Kidney epithelial cell (primary cell): ENCODE data around the gene OR5D13. TPM values are rescaled to one million over a fixed set of nuclear protein-coding genes. Genes with fewer than 3 reads are reported as not detected.

Experiments
- DNase-seq: peaks from one replicate; pipeline ENCODE4 v3.0.0-alpha.2; 2010; ENCODE audit warnings: low read depth
- H3K27me3 ChIP-seq: 2 replicates; pipeline ENCODE4 v1.6.0; 2011; ENCODE audit warnings: low read length; ENCODE audit not compliant: control insufficient read depth, insufficient read depth
- H3K36me3 ChIP-seq: 2 replicates; pipeline ENCODE4 v1.5.1; 2011; ENCODE audit warnings: low read length; ENCODE audit not compliant: control insufficient read depth, insufficient read depth
- H3K4me3 ChIP-seq: 2 replicates; pipeline ENCODE4 v1.5.1; 2011; ENCODE audit warnings: low read depth, mild to moderate bottlenecking, control low read depth, low read length
- total RNA-seq: library from RNA; depleted of rRNA; stranded (reverse); fragments of >200 nt; gene quantifications from 2 replicates; pipeline ENCODE4 v1.2.3, GENCODE V29; 2015
- TF ChIP-seq, protein P1 (sequence below): IDR thresholded peaks from 2 replicates; pipeline ENCODE4 v1.5.1; 2011; ENCODE audit warnings: mild to moderate bottlenecking, moderate library complexity, low read length, control low read depth, inconsistent platforms; ENCODE audit not compliant: insufficient read depth, poor library complexity, severe bottlenecking

OR5D13 gene
- total RNA-seq, 1 donor from 2014 or later: not detected

DNA sequence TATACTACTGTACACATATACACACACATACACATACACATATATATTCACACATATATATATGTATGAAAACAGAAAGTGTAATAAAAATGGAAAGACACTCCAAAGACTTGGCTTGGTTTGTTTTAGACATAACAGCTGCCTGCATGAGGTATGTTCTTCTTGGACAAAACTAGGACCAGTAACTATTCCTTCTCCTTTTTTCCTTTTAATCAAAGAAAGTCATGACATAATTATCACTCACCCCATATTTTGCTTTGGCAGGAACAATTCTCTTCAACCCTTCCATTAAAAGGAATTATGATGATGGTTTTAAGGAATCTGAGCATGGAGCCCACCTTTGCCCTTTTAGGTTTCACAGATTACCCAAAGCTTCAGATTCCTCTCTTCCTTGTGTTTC, 22.0 kb downstream of the OR5D13 start, which contains the start of gene OR5D14:
Gene OR5D14 (plus strand): TSS at position 301 of the 400 bp plus-strand sequence. CDS start 0 bp downstream, at position 301.
- DNase-seq: no peak
- H3K36me3 ChIP-seq: no peaks in the 10 kb centered on the region
- no peaks in the 10 kb centered on the region for H3K27me3 ChIP-seq
- TF ChIP-seq, protein P1, sequence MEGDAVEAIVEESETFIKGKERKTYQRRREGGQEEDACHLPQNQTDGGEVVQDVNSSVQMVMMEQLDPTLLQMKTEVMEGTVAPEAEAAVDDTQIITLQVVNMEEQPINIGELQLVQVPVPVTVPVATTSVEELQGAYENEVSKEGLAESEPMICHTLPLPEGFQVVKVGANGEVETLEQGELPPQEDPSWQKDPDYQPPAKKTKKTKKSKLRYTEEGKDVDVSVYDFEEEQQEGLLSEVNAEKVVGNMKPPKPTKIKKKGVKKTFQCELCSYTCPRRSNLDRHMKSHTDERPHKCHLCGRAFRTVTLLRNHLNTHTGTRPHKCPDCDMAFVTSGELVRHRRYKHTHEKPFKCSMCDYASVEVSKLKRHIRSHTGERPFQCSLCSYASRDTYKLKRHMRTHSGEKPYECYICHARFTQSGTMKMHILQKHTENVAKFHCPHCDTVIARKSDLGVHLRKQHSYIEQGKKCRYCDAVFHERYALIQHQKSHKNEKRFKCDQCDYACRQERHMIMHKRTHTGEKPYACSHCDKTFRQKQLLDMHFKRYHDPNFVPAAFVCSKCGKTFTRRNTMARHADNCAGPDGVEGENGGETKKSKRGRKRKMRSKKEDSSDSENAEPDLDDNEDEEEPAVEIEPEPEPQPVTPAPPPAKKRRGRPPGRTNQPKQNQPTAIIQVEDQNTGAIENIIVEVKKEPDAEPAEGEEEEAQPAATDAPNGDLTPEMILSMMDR: no peak
- H3K4me3 ChIP-seq: no peak within 1 kb of the TSS

GRCh38 chr11:55806248-55806647, 33.0 kb downstream of the OR5D13 start:
- no peak for DNase-seq
- TF ChIP-seq, protein P1: no peak
- Histone ChIP-seq H3K36me3 (no peaks in the 10 kb centered on the region), H3K4me3 (no peak overlapping the region), H3K27me3 (no peaks in the 10 kb centered on the region)

DNA sequence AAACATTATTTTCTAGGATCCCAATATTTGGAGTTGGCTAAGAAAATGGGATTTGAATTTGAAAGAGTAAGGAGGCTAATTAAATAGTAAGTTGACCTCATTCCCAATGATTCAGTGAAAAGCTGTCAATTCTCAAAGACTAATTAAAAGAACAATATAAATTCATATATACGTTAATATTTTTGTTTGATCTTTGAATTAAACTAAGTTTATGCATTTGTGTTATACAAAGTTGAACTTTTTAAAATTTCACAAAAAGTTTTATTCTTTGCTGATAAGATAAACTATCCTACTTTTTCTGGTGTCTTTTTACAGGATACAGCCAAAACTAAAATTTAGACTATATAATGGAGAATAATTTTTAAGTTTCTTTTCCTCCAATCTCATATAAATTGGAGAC, 37.8 kb downstream of the OR5D13 start, which contains the start of gene OR5L1:
Gene OR5L1 (plus strand): TSS at position 301 of the 400 bp plus-strand sequence. CDS start 100 bp downstream, outside the sequence.
- TF ChIP-seq, protein P1: no peak
- DNase-seq: no peak
- Histone ChIP-seq H3K36me3 (no peaks in the 10 kb centered on the region), H3K27me3 (no peaks in the 10 kb centered on the region), H3K4me3 (no peak within 1 kb of the TSS)

DNA sequence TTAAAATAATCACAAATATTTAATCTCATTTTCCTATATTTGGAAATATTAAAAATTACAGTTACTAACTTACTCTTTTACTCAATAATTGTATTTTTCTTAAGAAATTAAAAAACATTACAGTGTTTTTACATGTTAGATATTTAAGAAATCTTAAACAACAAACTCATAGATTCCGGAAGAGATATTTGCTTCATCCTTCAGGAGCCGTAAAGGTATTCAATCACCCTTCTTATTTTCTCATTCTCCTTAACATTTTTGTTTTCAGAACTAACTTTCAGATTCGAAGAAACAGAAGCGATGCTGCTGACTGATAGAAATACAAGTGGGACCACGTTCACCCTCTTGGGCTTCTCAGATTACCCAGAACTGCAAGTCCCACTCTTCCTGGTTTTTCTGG, 46.1 kb downstream of the OR5D13 start, which contains the start of gene OR5D18:
Gene OR5D18 (plus strand): TSS at position 301 of the 400 bp plus-strand sequence. CDS start 0 bp downstream, at position 301.
- Histone ChIP-seq H3K4me3 (no peak within 1 kb of the TSS), H3K27me3 (no peaks in the 10 kb centered on the region), H3K36me3 (no peaks in the 10 kb centered on the region)
- no peak for DNase-seq
- TF ChIP-seq, protein P1: no peak

Other genes starting within 250 kb of the OR5D13 start
- gene OR4C15, start 219.0 kb upstream of the OR5D13 start, total RNA-seq: not detected in 2 replicates
- not detected in 2 replicates for gene OR4C16, start 201.3 kb upstream of the OR5D13 start, total RNA-seq
- not detected in 2 replicates for gene OR4C11, start 165.8 kb upstream of the OR5D13 start, total RNA-seq
- gene OR4P4, start 138.3 kb upstream of the OR5D13 start, total RNA-seq: not detected in 2 replicates
- not detected in 2 replicates for gene OR4S2, start 125.1 kb upstream of the OR5D13 start, total RNA-seq
- not detected in 2 replicates for gene OR4C6, start 111.2 kb upstream of the OR5D13 start, total RNA-seq
- gene OR5D14, start 22.1 kb downstream of the OR5D13 start, total RNA-seq: not detected in 2 replicates
- gene OR5L1, start 37.9 kb downstream of the OR5D13 start, total RNA-seq: not detected in 2 replicates
- not detected in 2 replicates for gene OR5D18, start 46.2 kb downstream of the OR5D13 start, total RNA-seq
- not detected in 2 replicates for gene OR5L2, start 53.8 kb downstream of the OR5D13 start, total RNA-seq
- not detected in 2 replicates for gene OR5D16, start 65.3 kb downstream of the OR5D13 start, total RNA-seq
- gene TRIM51, start 109.9 kb downstream of the OR5D13 start, total RNA-seq: not detected in 2 replicates
- gene OR5W2, start 141.1 kb downstream of the OR5D13 start, total RNA-seq: not detected in 2 replicates
- not detected in 2 replicates for gene OR5I1, start 163.0 kb downstream of the OR5D13 start, total RNA-seq
- gene OR10AG1, start 196.5 kb downstream of the OR5D13 start, total RNA-seq: not detected in 2 replicates
- not detected in 2 replicates for gene OR5F1, start 221.2 kb downstream of the OR5D13 start, total RNA-seq